ENCODE results near the gene TSC1. TPM values are rescaled to one million over a fixed set of nuclear protein-coding genes. Genes with fewer than 3 reads are reported as not detected.
A peak's percentile ranks its signal among the peaks of the same experiment; 100 is the strongest.

The TSC1 gene
- total RNA-seq, 1 experiment from 2014 or later: 15.3 TPM

DNA sequence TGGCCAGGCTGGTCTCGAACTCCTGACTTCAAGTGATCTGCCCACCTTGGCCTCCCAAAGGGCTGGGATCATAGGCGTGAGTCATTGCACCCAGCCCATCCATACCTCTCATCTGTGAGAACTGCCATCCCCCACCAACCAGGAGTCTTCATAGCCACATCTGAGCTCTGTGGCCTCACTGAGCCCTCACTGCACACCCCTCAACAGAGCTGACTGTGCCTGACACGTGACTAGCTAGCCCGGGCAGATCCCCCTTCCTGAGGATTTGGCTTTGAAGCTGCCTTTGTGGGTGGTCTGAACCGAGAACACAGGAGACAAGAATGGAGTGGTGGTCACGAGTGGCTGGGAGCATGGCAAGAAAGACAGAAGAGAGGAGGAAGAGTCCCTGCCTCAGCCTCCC lies 81.9 kb downstream of the TSC1 start:
- DNase-seq: no peak
- Histone ChIP-seq H3K9me3 (no peaks in the 10 kb centered on the region), H3K4me3 (no peak overlapping the region), H3K27me3 (no peaks in the 10 kb centered on the region), H3K36me3 (no peaks in the 10 kb centered on the region)

GRCh38 chr9:132861666-132862065 lies 82.8 kb downstream of the TSC1 start:
- Histone ChIP-seq H3K9me3 (no peaks in the 10 kb centered on the region), H3K36me3 (no peaks in the 10 kb centered on the region), H3K27me3 (no peaks in the 10 kb centered on the region), H3K4me3 (no peak overlapping the region)
- DNase-seq: no peak

DNA sequence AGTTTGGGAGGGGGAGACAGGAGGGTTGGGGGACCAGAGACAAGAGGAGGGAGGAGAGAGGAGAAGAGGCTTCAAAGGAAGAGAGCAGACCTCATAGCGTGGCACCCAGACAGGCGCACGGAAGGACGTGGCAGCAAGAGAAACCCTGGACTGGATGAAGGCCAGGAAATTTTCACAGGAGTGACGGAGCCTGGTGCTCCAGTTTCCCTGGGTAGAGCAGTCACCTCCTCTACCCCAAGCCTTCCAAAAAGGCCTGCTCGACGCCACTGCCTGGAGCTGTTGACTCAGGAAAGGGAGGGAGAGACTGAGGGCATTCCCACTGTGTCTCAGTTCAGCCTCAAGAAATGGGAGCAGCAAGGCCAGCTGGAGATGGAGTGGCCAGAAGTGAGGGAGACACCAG lies 85.7 kb downstream of the TSC1 start:
- no peaks in the 10 kb centered on the region for H3K27me3 ChIP-seq
- no peaks in the 10 kb centered on the region for H3K36me3 ChIP-seq
- no peaks in the 10 kb centered on the region for H3K9me3 ChIP-seq
- H3K4me3 ChIP-seq: no peak overlapping the region
- DNase-seq: no peak

- DNase-seq: peak; percentile 41
- Histone ChIP-seq H3K27me3 (no peaks in the 10 kb centered on the region), H3K36me3 (no peaks in the 10 kb centered on the region), H3K9me3 (no peaks in the 10 kb centered on the region), H3K4me3 (no peak overlapping the region)
Observed at GRCh38 chr9:132857616-132858342, 86.6 kb downstream of the TSC1 start.

GRCh38 chr9:132857031-132857430 lies 87.4 kb downstream of the TSC1 start:
- Histone ChIP-seq H3K27me3 (no peaks in the 10 kb centered on the region), H3K36me3 (no peaks in the 10 kb centered on the region), H3K4me3 (no peak overlapping the region), H3K9me3 (no peaks in the 10 kb centered on the region)
- peak; percentile 45 for DNase-seq

DNA sequence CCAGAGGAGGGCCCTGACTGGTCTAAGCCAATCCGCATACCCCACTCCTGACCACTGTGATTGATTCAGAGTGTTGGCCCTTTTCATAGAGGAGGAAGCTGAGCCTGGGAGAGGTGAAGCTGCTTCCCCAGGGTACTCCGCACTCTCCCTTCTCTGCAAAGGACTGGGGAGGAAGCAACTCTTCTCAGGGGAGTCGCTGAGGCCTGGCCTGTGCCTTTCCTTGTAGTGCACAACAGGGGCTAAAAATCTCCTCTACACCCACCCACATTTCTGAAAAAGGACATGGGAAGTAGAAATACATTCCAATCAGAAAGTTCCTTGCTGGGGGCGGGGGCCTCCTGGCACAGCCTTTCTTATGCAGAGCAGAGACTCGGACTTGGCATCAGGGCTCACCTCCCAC lies 88.5 kb downstream of the TSC1 start:
- no peak for DNase-seq
- Histone ChIP-seq H3K4me3 (no peak overlapping the region), H3K36me3 (no peaks in the 10 kb centered on the region), H3K9me3 (no peaks in the 10 kb centered on the region), H3K27me3 (no peaks in the 10 kb centered on the region)

DNA sequence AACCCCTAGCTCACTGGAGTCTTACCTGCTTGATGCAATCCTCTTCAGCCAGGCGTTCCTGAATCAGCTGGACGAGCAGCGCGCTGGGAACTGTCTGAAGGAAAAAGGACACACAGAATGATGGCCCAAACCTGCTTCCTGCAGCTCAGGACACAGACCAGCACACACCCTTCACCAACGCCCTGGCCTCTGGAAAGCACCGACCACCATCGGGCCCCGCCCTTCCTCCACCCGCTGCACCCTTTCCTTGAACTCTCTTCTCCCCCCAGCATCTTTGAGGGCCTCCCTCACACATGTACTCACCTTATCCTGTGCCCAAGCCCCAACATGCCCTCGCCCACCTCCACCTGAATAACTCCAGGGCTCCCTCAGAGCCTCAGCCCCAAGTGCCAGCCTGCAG lies 89.6 kb downstream of the TSC1 start:
- H3K4me3 ChIP-seq: no peak overlapping the region
- no peaks in the 10 kb centered on the region for H3K9me3 ChIP-seq
- DNase-seq: no peak
- no peaks in the 10 kb centered on the region for H3K36me3 ChIP-seq
- no peaks in the 10 kb centered on the region for H3K27me3 ChIP-seq

DNA sequence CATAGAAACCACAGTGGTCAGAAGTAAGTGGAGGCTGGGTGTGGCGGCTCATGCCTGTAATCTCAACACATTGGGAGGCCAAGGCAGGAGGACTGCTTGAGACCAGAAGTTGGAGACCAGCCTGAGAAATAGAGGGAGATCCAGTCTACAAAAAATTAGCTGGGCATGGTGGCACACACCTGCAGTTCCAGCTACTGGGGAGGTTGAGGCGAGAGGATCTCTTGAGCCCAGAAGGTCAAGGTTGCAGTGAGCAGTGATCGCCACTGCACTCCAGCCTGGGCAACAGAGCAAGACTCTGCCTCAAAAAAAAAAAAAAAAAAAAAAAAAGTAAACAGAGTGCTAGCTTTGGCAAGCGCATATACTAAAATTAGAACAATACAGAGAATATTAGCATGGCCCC lies 90.9 kb downstream of the TSC1 start:
- Histone ChIP-seq H3K9me3 (no peaks in the 10 kb centered on the region), H3K4me3 (no peak overlapping the region), H3K27me3 (no peaks in the 10 kb centered on the region), H3K36me3 (no peaks in the 10 kb centered on the region)
- no peak for DNase-seq

DNA sequence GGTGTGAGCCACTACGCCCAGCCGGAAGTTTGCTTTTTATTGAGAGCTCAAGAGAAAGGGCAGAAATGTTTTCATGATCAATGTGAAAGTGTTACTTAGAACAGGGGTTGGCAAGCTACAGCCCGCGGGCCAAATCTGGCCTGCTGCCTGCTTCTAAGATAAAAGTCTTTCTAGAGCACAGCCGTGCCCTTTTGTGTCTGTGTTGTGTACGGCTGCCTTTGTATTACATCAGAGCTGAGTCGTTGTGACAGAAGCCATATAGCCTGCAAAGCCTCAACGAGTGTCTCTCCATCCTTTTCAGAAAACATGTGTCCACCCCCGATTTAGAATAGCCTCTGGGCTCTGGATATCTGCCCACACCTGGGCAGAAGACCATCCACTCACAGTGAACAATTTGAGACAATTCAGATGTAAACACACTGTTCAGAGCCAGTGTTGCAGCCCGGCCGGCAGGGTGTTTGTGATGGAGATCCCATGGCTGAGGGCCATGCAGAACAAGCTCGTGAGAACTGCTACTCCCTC lies 95.2 kb downstream of the TSC1 start:
- H3K36me3 ChIP-seq: no peaks in the 10 kb centered on the region
- no peak overlapping the region for H3K4me3 ChIP-seq
- H3K9me3 ChIP-seq: no peaks in the 10 kb centered on the region
- DNase-seq: no peak
- H3K27me3 ChIP-seq: no peaks in the 10 kb centered on the region

DNA sequence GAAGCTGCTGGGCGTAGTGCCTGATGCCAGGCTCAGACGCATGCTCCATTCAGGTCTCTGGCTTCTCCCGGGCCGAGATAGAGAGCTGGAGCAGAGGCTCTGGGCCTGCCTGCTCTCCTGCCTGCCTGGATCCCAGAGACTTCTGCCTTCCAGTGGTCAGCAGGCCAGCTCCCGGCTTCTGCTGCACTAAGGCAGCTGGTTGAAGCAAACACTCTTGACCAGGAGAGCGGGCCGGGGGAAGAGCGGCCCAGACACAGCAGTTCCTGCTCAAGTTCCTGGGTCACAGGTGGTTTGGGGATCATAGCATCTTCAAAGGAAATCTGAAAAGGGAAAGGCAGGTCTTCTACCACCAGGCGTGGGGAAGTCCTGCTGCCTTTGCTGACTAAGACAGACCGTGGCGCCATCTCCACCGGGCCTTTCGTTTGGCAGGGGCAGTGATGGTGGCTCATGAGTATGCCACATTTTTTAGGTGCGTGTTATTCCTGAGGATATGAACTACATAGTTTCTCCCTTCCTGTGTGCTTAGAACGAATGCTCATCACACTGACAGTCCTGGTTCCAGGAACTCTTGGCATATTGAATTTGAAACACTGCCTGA lies 97.4 kb downstream of the TSC1 start:
- no peaks in the 10 kb centered on the region for H3K9me3 ChIP-seq
- no peak overlapping the region for H3K4me3 ChIP-seq
- no peak for DNase-seq
- H3K36me3 ChIP-seq: no peaks in the 10 kb centered on the region
- H3K27me3 ChIP-seq: no peaks in the 10 kb centered on the region

- no peaks in the 10 kb centered on the region for H3K27me3 ChIP-seq
- H3K4me3 ChIP-seq: no peak overlapping the region
- no peaks in the 10 kb centered on the region for H3K9me3 ChIP-seq
- no peak for DNase-seq
- H3K36me3 ChIP-seq: no peaks in the 10 kb centered on the region
Observed at GRCh38 chr9:132846109-132846917, 98.1 kb downstream of the TSC1 start.

DNA sequence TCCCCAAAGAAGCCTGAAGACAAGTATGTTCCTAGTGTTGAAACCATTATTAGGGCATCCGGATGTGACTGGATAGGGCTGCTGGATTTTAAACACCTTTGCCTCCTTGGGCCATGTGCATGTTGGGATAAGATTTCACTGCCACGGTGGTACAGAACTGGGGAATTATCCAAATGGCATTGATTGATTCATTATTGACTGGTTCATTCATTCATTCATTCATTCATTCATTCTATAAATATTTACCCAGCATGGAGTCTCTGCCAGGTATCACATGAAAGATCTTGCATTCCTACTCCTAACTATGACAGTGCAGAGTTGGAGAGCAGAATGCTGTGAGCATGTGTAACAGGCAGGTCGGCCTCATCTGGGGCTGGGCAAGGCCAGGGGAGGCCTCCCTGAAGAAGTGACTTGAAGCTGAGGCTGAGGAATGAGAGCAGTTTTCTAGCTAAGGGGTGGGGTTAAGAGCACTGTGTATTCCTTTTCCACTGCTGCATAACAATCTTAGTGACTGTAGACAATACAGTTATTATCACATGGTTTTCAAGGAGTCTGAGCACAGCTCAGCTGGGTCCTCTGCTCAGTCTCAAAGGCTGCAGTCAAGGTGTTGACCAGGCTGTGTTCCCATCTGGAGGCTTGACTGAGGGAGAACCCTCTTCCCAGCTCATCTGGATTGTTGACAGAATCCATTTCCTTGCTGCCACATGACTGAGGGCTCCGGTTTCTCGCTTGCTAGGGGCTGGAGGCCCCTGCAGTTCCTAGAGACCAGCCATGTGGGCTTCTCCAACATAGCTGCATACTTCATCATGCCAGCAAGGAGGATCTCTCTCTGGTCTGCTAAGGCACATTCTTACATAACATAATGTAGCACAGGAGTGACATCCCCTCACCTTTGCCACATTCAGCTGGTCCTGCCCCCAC lies 102.0 kb downstream of the TSC1 start:
- Histone ChIP-seq H3K9me3 (no peaks in the 10 kb centered on the region), H3K4me3 (no peak overlapping the region), H3K27me3 (no peaks in the 10 kb centered on the region), H3K36me3 (no peaks in the 10 kb centered on the region)
- no peak for DNase-seq

Other genes starting within 250 kb of the TSC1 start
- 0.15 and 1.9 TPM in 2 replicates for gene AK8, start 66.3 kb downstream of the TSC1 start, total RNA-seq (2014; rRNA removed; shearing (Covaris generic); ENCODE audit: low replicate concordance)
- gene SPACA9, start 65.7 kb downstream of the TSC1 start, total RNA-seq (2014; rRNA removed; shearing (Covaris generic); ENCODE audit: low replicate concordance): 2.4 and 7.0 TPM in 2 replicates
- gene GFI1B, start 34.1 kb upstream of the TSC1 start, total RNA-seq (2014; rRNA removed; shearing (Covaris generic); ENCODE audit: low replicate concordance): not detected in 2 replicates
- 40.1 and 58.0 TPM in 2 replicates for gene GTF3C5, start 86.4 kb upstream of the TSC1 start, total RNA-seq (2014; rRNA removed; shearing (Covaris generic); ENCODE audit: low replicate concordance)
- gene CEL, start 117.4 kb upstream of the TSC1 start, total RNA-seq (2014; rRNA removed; shearing (Covaris generic); ENCODE audit: low replicate concordance): 1.0 TPM in 1 of 2 replicates, not detected in the other
- gene RALGDS, start 176.6 kb upstream of the TSC1 start, total RNA-seq (2014; rRNA removed; shearing (Covaris generic); ENCODE audit: low replicate concordance): 21.4 and 22.8 TPM in 2 replicates
- 7.2 and 7.6 TPM in 2 replicates for gene GBGT1, start 219.3 kb upstream of the TSC1 start, total RNA-seq (2014; rRNA removed; shearing (Covaris generic); ENCODE audit: low replicate concordance)